HUES48 (cell line): ENCODE measurements around the gene USP31.

Source experiments
- H3K27ac ChIP-seq: one replicate; pipeline ENCODE4 v1.7.0; 2013; ENCODE audit warnings: low read depth, low read length, inconsistent platforms
- H3K27me3 ChIP-seq: 2 replicates; pipeline ENCODE4 v1.6.1; 2013; ENCODE audit warnings: mild to moderate bottlenecking, low read length; ENCODE audit not compliant: control insufficient read depth, insufficient read depth
- H3K36me3 ChIP-seq: 2 replicates; pipeline ENCODE4 v1.6.1; 2013; ENCODE audit warnings: low read length; ENCODE audit not compliant: control insufficient read depth, insufficient read depth
- H3K4me1 ChIP-seq: 2 replicates; pipeline ENCODE4 v1.6.1; 2013; ENCODE audit warnings: mild to moderate bottlenecking, low read length; ENCODE audit not compliant: control insufficient read depth, insufficient read depth
- H3K4me3 ChIP-seq: 2 replicates; pipeline ENCODE4 v1.5.1; 2013; ENCODE audit warnings: mild to moderate bottlenecking, low read depth, low read length
- H3K9ac ChIP-seq: 2 replicates; pipeline ENCODE4 v1.6.1; 2013; ENCODE audit warnings: mild to moderate bottlenecking, low read depth, low read length, moderate library complexity
- H3K9me3 ChIP-seq: 2 replicates; pipeline ENCODE4 v1.6.1; 2013; ENCODE audit warnings: low read length; ENCODE audit not compliant: control insufficient read depth, insufficient read depth

Gene USP31

GRCh38 chr16:23131931-23132621, 17.2 kb downstream of the USP31 start:
- Histone ChIP-seq H3K4me1 (peaks cover 16% of the 10 kb centered on the region), H3K27me3 (no peaks in the 10 kb centered on the region), H3K36me3 (no peaks in the 10 kb centered on the region), H3K9me3 (no peaks in the 10 kb centered on the region), H3K9ac (no peak overlapping the region), H3K4me3 (no peak overlapping the region), H3K27ac (no peak overlapping the region)

GRCh38 chr16:23131436-23131835, 17.8 kb downstream of the USP31 start:
- no peaks in the 10 kb centered on the region for H3K27me3 ChIP-seq
- H3K36me3 ChIP-seq: no peaks in the 10 kb centered on the region
- H3K9ac ChIP-seq: no peak overlapping the region
- no peaks in the 10 kb centered on the region for H3K9me3 ChIP-seq
- H3K4me3 ChIP-seq: no peak overlapping the region
- no peak overlapping the region for H3K27ac ChIP-seq
- H3K4me1 ChIP-seq: peaks cover 16% of the 10 kb centered on the region

- Histone ChIP-seq H3K27me3 (no peaks in the 10 kb centered on the region), H3K36me3 (no peaks in the 10 kb centered on the region), H3K27ac (no peak overlapping the region), H3K4me1 (peaks cover 17% of the 10 kb centered on the region), H3K4me3 (no peak overlapping the region), H3K9ac (no peak overlapping the region; the same call in 1 of the 2 replicates), H3K9me3 (no peaks in the 10 kb centered on the region)
These were observed 18.2 kb downstream of the USP31 start for GRCh38 chr16:23131036-23131435.

- Histone ChIP-seq H3K9me3 (no peaks in the 10 kb centered on the region), H3K9ac (no peak overlapping the region), H3K27ac (no peak overlapping the region), H3K4me1 (peaks cover 28% of the 10 kb centered on the region), H3K36me3 (no peaks in the 10 kb centered on the region), H3K27me3 (no peaks in the 10 kb centered on the region), H3K4me3 (no peak overlapping the region)
These were observed 19.6 kb downstream of the USP31 start for GRCh38 chr16:23129686-23130085.

- Histone ChIP-seq H3K4me3 (no peak overlapping the region), H3K4me1 (peaks cover 21% of the 10 kb centered on the region), H3K27ac (no peak overlapping the region), H3K36me3 (no peaks in the 10 kb centered on the region), H3K9me3 (no peaks in the 10 kb centered on the region), H3K9ac (no peak overlapping the region), H3K27me3 (no peaks in the 10 kb centered on the region)
These were observed 21.2 kb downstream of the USP31 start for GRCh38 chr16:23128056-23128455.

GRCh38 chr16:23125277-23125676, 24.0 kb downstream of the USP31 start:
- no peaks in the 10 kb centered on the region for H3K27me3 ChIP-seq
- H3K36me3 ChIP-seq: no peaks in the 10 kb centered on the region
- no peaks in the 10 kb centered on the region for H3K9me3 ChIP-seq
- H3K4me1 ChIP-seq: peaks cover 35% of the 10 kb centered on the region
- no peak overlapping the region for H3K4me3 ChIP-seq
- no peak overlapping the region for H3K27ac ChIP-seq
- H3K9ac ChIP-seq: no peak overlapping the region

GRCh38 chr16:23124315-23124714, 24.9 kb downstream of the USP31 start:
- Histone ChIP-seq H3K27me3 (no peaks in the 10 kb centered on the region), H3K27ac (no peak overlapping the region), H3K9me3 (no peaks in the 10 kb centered on the region), H3K36me3 (no peaks in the 10 kb centered on the region), H3K4me3 (no peak overlapping the region), H3K4me1 (peaks cover 39% of the 10 kb centered on the region), H3K9ac (no peak overlapping the region)

- peaks cover 43% of the 10 kb centered on the region for H3K4me1 ChIP-seq
- no peak overlapping the region for H3K27ac ChIP-seq
- H3K36me3 ChIP-seq: no peaks in the 10 kb centered on the region
- H3K27me3 ChIP-seq: no peaks in the 10 kb centered on the region
- H3K9me3 ChIP-seq: no peaks in the 10 kb centered on the region
- no peak overlapping the region for H3K9ac ChIP-seq
- H3K4me3 ChIP-seq: peak overlapping the region; percentile 1; the same call in 1 of the 2 replicates
These were observed 27.1 kb downstream of the USP31 start for GRCh38 chr16:23122144-23122543.

GRCh38 chr16:23121024-23121423, 28.2 kb downstream of the USP31 start:
- Histone ChIP-seq H3K4me3 (no peak overlapping the region), H3K27ac (peak overlapping the region; percentile 59), H3K36me3 (no peaks in the 10 kb centered on the region), H3K9me3 (no peaks in the 10 kb centered on the region), H3K4me1 (peaks cover 46% of the 10 kb centered on the region), H3K27me3 (no peaks in the 10 kb centered on the region), H3K9ac (no peak overlapping the region)

- Histone ChIP-seq H3K27me3 (no peaks in the 10 kb centered on the region), H3K4me3 (no peak overlapping the region), H3K9ac (no peak overlapping the region), H3K4me1 (peaks cover 41% of the 10 kb centered on the region), H3K9me3 (no peaks in the 10 kb centered on the region), H3K27ac (no peak overlapping the region), H3K36me3 (no peaks in the 10 kb centered on the region)
These were observed 28.7 kb downstream of the USP31 start for GRCh38 chr16:23120562-23120961.

- no peak overlapping the region for H3K4me3 ChIP-seq
- no peak overlapping the region for H3K9ac ChIP-seq
- H3K4me1 ChIP-seq: peaks cover 39% of the 10 kb centered on the region
- H3K9me3 ChIP-seq: no peaks in the 10 kb centered on the region
- H3K27ac ChIP-seq: no peak overlapping the region
- no peaks in the 10 kb centered on the region for H3K27me3 ChIP-seq
- no peaks in the 10 kb centered on the region for H3K36me3 ChIP-seq
These were observed 29.7 kb downstream of the USP31 start for GRCh38 chr16:23119570-23119969.
